H1 (cell line): ENCODE measurements around the gene ARL5A. TPM values are rescaled to one million over a fixed set of nuclear protein-coding genes. Genes with fewer than 3 reads are reported as not detected.

ENCODE experiments used
- CTCF ChIA-PET: fragments of 300-600 bp; sonication (Branson Sonifier 250); formaldehyde crosslinking; loops from one replicate; lab custom pipeline; 2021; ENCODE audit not compliant: partially characterized antibody; lab: Charles Lee
- POLR2A ChIA-PET: fragments of 300-600 bp; sonication (Branson Sonifier 250); formaldehyde crosslinking; loops from one replicate; lab custom pipeline; 2021; ENCODE audit warnings: inconsistent platforms; ENCODE audit not compliant: partially characterized antibody; lab: Charles Lee
- DNase-seq, 2 experiments: peaks; one replicate each; pipeline versions ENCODE4 v3.0.0 to v3.0.0-alpha.2; 2010 to 2022; ENCODE audit warnings: low spot score in 2 of 2, low read depth in 1 of 2, mixed read lengths in 1 of 2
- FAIRE-seq: peaks from 2 replicates; lab custom pipeline; 2011; peaks lifted over from hg19 to GRCh38; lab: Jason Lieb, UNC
- H2AFZ ChIP-seq: 2 replicates; pipeline ENCODE4 v1.8.1; 2012; ENCODE audit warnings: low read length, inconsistent platforms
- H2AK5ac ChIP-seq: 2 replicates; pipeline ENCODE4 v1.6.1; 2013; ENCODE audit warnings: low read depth, low read length
- H2BK120ac ChIP-seq: replicated peaks from 2 replicates; pipeline ENCODE3; 2013; ENCODE audit warnings: low read depth, low read length, inconsistent platforms
- H2BK12ac ChIP-seq: 2 replicates; pipeline ENCODE4 v1.6.1; 2013; ENCODE audit warnings: low read depth, low read length
- H2BK15ac ChIP-seq: 2 replicates; pipeline ENCODE4 v1.6.1; 2013; ENCODE audit warnings: low read length
- H2BK20ac ChIP-seq: 2 replicates; pipeline ENCODE4 v1.6.1; 2013; ENCODE audit warnings: low read length
- H2BK5ac ChIP-seq: 2 replicates; pipeline ENCODE4 v1.6.1; 2013; ENCODE audit warnings: low read depth, low read length
- H3K14ac ChIP-seq: 2 replicates; pipeline ENCODE4 v1.6.1; 2013; ENCODE audit warnings: inconsistent platforms; ENCODE audit not compliant: insufficient read length
- H3K18ac ChIP-seq: 2 replicates; pipeline ENCODE4 v1.6.1; 2013; ENCODE audit warnings: low read length; ENCODE audit errors: extremely low read depth
- H3K23ac ChIP-seq: 2 replicates; pipeline ENCODE4 v1.6.1; 2013; ENCODE audit warnings: inconsistent platforms; ENCODE audit not compliant: insufficient read length
- H3K23me2 ChIP-seq: 2 replicates; pipeline ENCODE4 v1.6.1; 2013; ENCODE audit warnings: low read depth, low read length
- H3K27ac ChIP-seq: 2 replicates; pipeline ENCODE4 v1.6.1; 2011; ENCODE audit warnings: low read depth, low read length, inconsistent platforms
- H3K27me3 ChIP-seq, 4 experiments: replicated peaks in 1 of 4; 1 replicate in 1 of 4; 2 replicates in 3 of 4; pipeline versions ENCODE4 v1.6.1 to v1.8.1; 2011 to 2013; ENCODE audit warnings: low read length in 3 of 4, mild to moderate bottlenecking in 3 of 4, inconsistent platforms in 2 of 4, mixed read lengths in 2 of 4, moderate library complexity in 1 of 4; ENCODE audit not compliant: control insufficient read depth in 3 of 4, insufficient read depth in 3 of 4; ENCODE audit errors: extremely low read depth in 1 of 4
- H3K36me3 ChIP-seq, 4 experiments: 2 replicates each; pipeline versions ENCODE4 v1.6.1 to v1.8.1; 2011 to 2013; ENCODE audit warnings: mild to moderate bottlenecking in 4 of 4, low read length in 3 of 4, moderate library complexity in 2 of 4, control low read depth in 1 of 4, inconsistent platforms in 1 of 4; ENCODE audit not compliant: insufficient read depth in 4 of 4, control insufficient read depth in 2 of 4
- H3K4ac ChIP-seq: replicated peaks from 2 replicates; pipeline ENCODE3; 2013; ENCODE audit warnings: low read length, low read depth, mixed read lengths, inconsistent platforms; ENCODE audit not compliant: insufficient read length
- H3K4me1 ChIP-seq, 4 experiments: replicated peaks in 1 of 4; 1 replicate in 1 of 4; 2 replicates in 3 of 4; pipeline versions ENCODE4 v1.6.1 to v1.8.1; 2011 to 2013; ENCODE audit warnings: low read length in 3 of 4, inconsistent platforms in 2 of 4, mixed read lengths in 1 of 4; ENCODE audit not compliant: insufficient read depth in 4 of 4, control insufficient read depth in 3 of 4
- H3K4me2 ChIP-seq, 2 experiments: 2 replicates each; pipeline versions ENCODE4 v1.6.1 to v1.8.1; 2011 to 2013; ENCODE audit warnings: low read depth in 2 of 2, low read length in 2 of 2, control low read depth in 1 of 2, inconsistent platforms in 1 of 2, mild to moderate bottlenecking in 1 of 2; ENCODE audit not compliant: insufficient read depth in 1 of 2
- H3K4me3 ChIP-seq, 4 experiments: fragments of 200-600, 300-600 bp in 1 of 4; sonication (generic), shearing (Covaris generic), sonication (Bioruptor Twin) in 1 of 4; 2 replicates each; pipeline versions ENCODE4 v1.5.1 to v1.8.1; 2011 to 2016; ENCODE audit warnings: low read length in 4 of 4, low read depth in 3 of 4, control low read depth in 2 of 4, inconsistent platforms in 2 of 4, mild to moderate bottlenecking in 2 of 4, mixed read lengths in 1 of 4, moderate library complexity in 1 of 4; ENCODE audit not compliant: insufficient read depth in 2 of 4; ENCODE audit errors: extremely low read depth in 1 of 4
- H3K56ac ChIP-seq: replicated peaks from 2 replicates; pipeline ENCODE3; 2013; ENCODE audit warnings: low read depth, mild to moderate bottlenecking, mixed read lengths, low read length, inconsistent platforms; ENCODE audit not compliant: insufficient read length
- H3K79me1 ChIP-seq: 2 replicates; pipeline ENCODE4 v1.6.1; 2013; ENCODE audit warnings: low read depth, low read length, control low read depth
- H3K79me2 ChIP-seq, 2 experiments: 2 replicates each; pipeline versions ENCODE4 v1.6.1 to v1.8.1; 2012 to 2013; ENCODE audit warnings: low read length in 2 of 2, mild to moderate bottlenecking in 2 of 2, inconsistent platforms in 1 of 2; ENCODE audit not compliant: insufficient read depth in 2 of 2, control insufficient read depth in 1 of 2
- H3K9ac ChIP-seq, 4 experiments: replicated peaks in 1 of 4; 1 replicate in 1 of 4; 2 replicates in 3 of 4; pipeline versions ENCODE4 v1.6.1 to v1.8.1; 2011 to 2013; ENCODE audit warnings: low read depth in 3 of 4, low read length in 3 of 4, control low read depth in 2 of 4, mild to moderate bottlenecking in 2 of 4, moderate library complexity in 2 of 4, inconsistent platforms in 1 of 4; ENCODE audit errors: extremely low read depth in 1 of 4
- H3K9me3 ChIP-seq, 2 experiments: 2 replicates each; pipeline versions ENCODE4 v1.6.1 to v1.8.1; 2012 to 2013; ENCODE audit warnings: mild to moderate bottlenecking in 2 of 2, moderate library complexity in 2 of 2, control low read depth in 1 of 2, inconsistent platforms in 1 of 2, low read depth in 1 of 2, low read length in 1 of 2, mixed read lengths in 1 of 2; ENCODE audit not compliant: insufficient read depth in 2 of 2
- H4K20me1 ChIP-seq, 2 experiments: replicated peaks in 1 of 2; 2 replicates each; pipeline versions ENCODE3 to v1.8.1; 2011 to 2013; ENCODE audit warnings: inconsistent platforms in 2 of 2, low read length in 2 of 2, mild to moderate bottlenecking in 1 of 2; ENCODE audit not compliant: insufficient read depth in 2 of 2, control insufficient read depth in 1 of 2
- H4K5ac ChIP-seq: 2 replicates; pipeline ENCODE4 v1.6.1; 2013; ENCODE audit warnings: low read length, low read depth, mixed read lengths, inconsistent platforms; ENCODE audit not compliant: insufficient read length
- H4K8ac ChIP-seq: 2 replicates; pipeline ENCODE4 v1.8.0; 2013; ENCODE audit warnings: mild to moderate bottlenecking, moderate library complexity, low read length, inconsistent platforms; ENCODE audit not compliant: insufficient read depth; ENCODE audit errors: extremely low read depth
- H4K91ac ChIP-seq: replicated peaks from 2 replicates; pipeline ENCODE3; 2013; ENCODE audit warnings: low read length, mixed read lengths, inconsistent platforms; ENCODE audit not compliant: insufficient read length
- ATF2 ChIP-seq: IDR thresholded peaks from 2 replicates; pipeline ENCODE4 v1.6.1; 2012; ENCODE audit warnings: low read length, inconsistent platforms
- CBX8 ChIP-seq: fragments of 300-800, 300-1000 bp; sonication (generic); IDR thresholded peaks from 2 replicates; pipeline ENCODE4 v1.7.1; 2016; ENCODE audit warnings: low read depth, low read length, borderline replicate concordance
- CREB1 ChIP-seq: IDR thresholded peaks from 2 replicates; pipeline ENCODE4 v1.6.1; 2012; ENCODE audit warnings: inconsistent platforms
- GTF2F1 ChIP-seq: IDR thresholded peaks from 2 replicates; pipeline ENCODE4 v1.6.1; 2012; ENCODE audit warnings: low read depth, low read length, improper control_type of control experiment, borderline replicate concordance
- MAFK ChIP-seq: IDR thresholded peaks from 2 replicates; pipeline ENCODE4 v1.6.1; 2012; ENCODE audit warnings: low read depth, mild to moderate bottlenecking, improper control_type of control experiment, low read length
- POLR2A ChIP-seq, 2 experiments: IDR thresholded peaks; 1 replicate in 1 of 2; 2 replicates in 1 of 2; pipeline ENCODE4 v1.6.1; 2011; ENCODE audit warnings: low read depth in 2 of 2, low read length in 2 of 2, mild to moderate bottlenecking in 2 of 2; ENCODE audit errors: control extremely low read depth in 1 of 2
- RAD21 ChIP-seq, 2 experiments: IDR thresholded peaks in 1 of 2; conservative IDR thresholded peaks in 1 of 2; 2 replicates each; pipeline ENCODE4 v1.6.1; 2011; ENCODE audit warnings: low read depth in 2 of 2, low read length in 2 of 2, improper control_type of control experiment in 1 of 2, inconsistent platforms in 1 of 2, mild to moderate bottlenecking in 1 of 2, moderate library complexity in 1 of 2
- RFX5 ChIP-seq: IDR thresholded peaks from 2 replicates; pipeline ENCODE4 v1.6.1; 2011; ENCODE audit warnings: low read depth, low read length, improper control_type of control experiment, borderline replicate concordance
- TAF1 ChIP-seq: IDR thresholded peaks from 2 replicates; pipeline ENCODE4 v1.6.1; 2011; ENCODE audit warnings: mild to moderate bottlenecking, low read depth, low read length
- TAF7 ChIP-seq: optimal IDR thresholded peaks from 2 replicates; pipeline ENCODE3; 2011; ENCODE audit warnings: low read depth, mild to moderate bottlenecking, inconsistent platforms, low read length, moderate library complexity, borderline replicate concordance
- TEAD4 ChIP-seq: IDR thresholded peaks from 2 replicates; pipeline ENCODE4 v1.6.1; 2012; ENCODE audit warnings: low read depth, low read length, inconsistent platforms, mixed read lengths
- USF2 ChIP-seq: IDR thresholded peaks from 2 replicates; pipeline ENCODE4 v1.6.1; 2011; ENCODE audit warnings: low read length, improper control_type of control experiment
- WGBS, 2 experiments: shearing (Covaris generic) in 1 of 2; methylation state at CpG; one replicate each; pipeline versions ENCODE4 v1.1.6 to v1.1.7; 2013 to 2015; ENCODE audit warnings: low lambda C conversion rate in 2 of 2, mixed read lengths in 2 of 2, inconsistent platforms in 1 of 2, low coverage in 1 of 2, missing lambda C conversion rate in 1 of 2; ENCODE audit not compliant: insufficient replicate concordance in 2 of 2, insufficient coverage in 1 of 2, insufficient read length in 1 of 2; ENCODE audit errors: extremely low coverage in 1 of 2, missing lambda C conversion rate in 1 of 2; 5-methylcytosine and 5-hydroxymethylcytosine counted together
- polyA plus RNA-seq, 7 experiments: library from polyadenylated mRNA; depleted of rRNA in 3 of 7; stranded (reverse) in 5 of 7; unstranded in 2 of 7; fragments of >200 nt in 5 of 7; fragments of 200-250 nt in 2 of 7; gene quantifications; 1 replicate in 5 of 7; 2 replicates in 1 of 7; 4 replicates in 1 of 7; pipeline versions ENCODE4 v1.2.1 to v1.2.3, GENCODE V29; 2011 to 2013; ENCODE audit warnings: missing spikeins in 2 of 7, mixed read lengths in 2 of 7
- total RNA-seq: library from RNA; stranded (reverse); fragmentation: NEBNext Ultra II Directional; extraction: Animal tissue kit (Norgen Biotek cat#: 25700); gene quantifications from 2 replicates; pipeline ENCODE4 v1.2.1, GENCODE V29; 2021

The ARL5A gene
- total and polyA plus RNA-seq, 2 of the 8 experiments (the other 6 are each of a cell fraction or from before 2014, with no cell fraction given) = 12.6 to 86.3 TPM

- Histone ChIP-seq H4K5ac (no peak overlapping the region), H3K56ac (no peak overlapping the region), H2BK15ac (no peak overlapping the region), H3K4me1 (no peaks in the 10 kb centered on the region; a peak in 2 of 7 replicates), H2BK5ac (no peak overlapping the region), H3K23ac (no peak overlapping the region), H4K8ac (no peak overlapping the region), H4K91ac (no peak overlapping the region), H3K9me3 (no peaks in the 10 kb centered on the region), H3K18ac (no peak overlapping the region), H4K20me1 (no peaks in the 10 kb centered on the region), H2AFZ (no peak overlapping the region), H3K27ac (no peak overlapping the region), H2BK20ac (no peak overlapping the region), H3K14ac (no peak overlapping the region), H2BK120ac (no peak overlapping the region), H3K4me3 (no peak overlapping the region), H3K79me1 (no peaks in the 10 kb centered on the region), H3K79me2 (no peaks in the 10 kb centered on the region), H3K36me3 (no peaks in the 10 kb centered on the region), H3K27me3 (no peaks in the 10 kb centered on the region), H3K4ac (no peak overlapping the region), H3K23me2 (no peaks in the 10 kb centered on the region), H3K4me2 (no peak overlapping the region), H2BK12ac (no peak overlapping the region), H2AK5ac (no peak overlapping the region), H3K9ac (no peak overlapping the region)
- ChIA-PET POLR2A (no interaction called here), CTCF (no interaction called here)
- DNase-seq = no peak
- 70% methylated on average over 5 of the region's 5 CpGs; no CpG with 5 or more reads in 1 of the 2 experiments for WGBS, 2 experiments
- no peak for FAIRE-seq
- TF ChIP-seq TAF7 (no peak), POLR2A (IDR thresholded peaks at IDR 0.05; ENCODE audit: control extremely low read depth in 1 of 2, low read depth in 2 of 2, low read length in 2 of 2) (no peak), TAF1 (no peak), ATF2 (no peak), MAFK (no peak), CREB1 (no peak), TEAD4 (no peak), CBX8 (no peak), GTF2F1 (no peak), RAD21 (IDR thresholded peaks at IDR 0.05 in 1 of 2, conservative IDR thresholded peaks at IDR 0.05 in 1 of 2; ENCODE audit: low read depth in 2 of 2, low read length in 2 of 2) (no peak), RFX5 (no peak), USF2 (no peak)
Observed at GRCh38 chr2:151869291-151869690, 41.1 kb upstream of the ARL5A start.
